NCI-H2029 (cell line): ENCODE data around the gene COL9A3.

ENCODE experiments used
- DNase-seq: peaks from one replicate; lab custom pipeline; 2025; lab: John Stamatoyannopoulos, UW

COL9A3 gene

GRCh38 chr20:62816884-62817873, at the start of gene COL9A3:
COL9A3 (plus strand) TSS chr20:62817050; CDS start chr20:62817065, 15 bp downstream.
- no peak for DNase-seq

GRCh38 chr20:62768234-62768546, 48.7 kb upstream of the COL9A3 start:
- no peak for DNase-seq

- DNase-seq, result no peak
These were observed 48.1 kb upstream of the COL9A3 start for GRCh38 chr20:62768551-62769287.

GRCh38 chr20:62769346-62770071, 47.3 kb upstream of the COL9A3 start:
- DNase-seq, result no peak

- DNase-seq, result no peak
These were observed 46.5 kb upstream of the COL9A3 start for GRCh38 chr20:62770111-62770910.

GRCh38 chr20:62770916-62771315, 45.9 kb upstream of the COL9A3 start:
- no peak for DNase-seq

GRCh38 chr20:62771396-62772102, 45.3 kb upstream of the COL9A3 start:
- DNase-seq, result no peak

GRCh38 chr20:62772103-62772611, 44.7 kb upstream of the COL9A3 start:
- DNase-seq, result no peak

GRCh38 chr20:62772619-62772989, 44.2 kb upstream of the COL9A3 start:
- no peak for DNase-seq

GRCh38 chr20:62772990-62773844, 43.6 kb upstream of the COL9A3 start:
- no peak for DNase-seq

- DNase-seq, result no peak
These were observed 42.8 kb upstream of the COL9A3 start for GRCh38 chr20:62773845-62774714.

GRCh38 chr20:62774762-62775161, 42.1 kb upstream of the COL9A3 start:
- no peak for DNase-seq

GRCh38 chr20:62775206-62775605, 41.6 kb upstream of the COL9A3 start:
- no peak for DNase-seq

- DNase-seq, result no peak
These were observed 40.7 kb upstream of the COL9A3 start for GRCh38 chr20:62776035-62776691.

- no peak for DNase-seq
These were observed 39.9 kb upstream of the COL9A3 start for GRCh38 chr20:62776692-62777527.

GRCh38 chr20:62777528-62777830, 39.4 kb upstream of the COL9A3 start:
- no peak for DNase-seq

GRCh38 chr20:62778058-62778457, 38.8 kb upstream of the COL9A3 start:
- DNase-seq, result no peak
